Stimulated activated CD8-positive, alpha-beta memory T cell treated with anti-CD3 and anti-CD28 coated beads, Interleukin-4, amount 100 ng/mL, for 24 hours (primary cell): ENCODE data around the gene MRPS5.
"Not testable (repeated sequence)": the region's sequence is repeated elsewhere in the genome, so short reads cannot be mapped to it uniquely, and the experiment has no call there.

Experiments
- DNase-seq: peaks from one replicate; pipeline ENCODE4 v3.0.0-alpha.2; 2020; ENCODE audit warnings: low read depth

MRPS5 gene

GRCh38 chr2:95121407-95122196 lies at the start of gene MRPS5:
Gene MRPS5 (minus strand): TSS chr2:95121808. CDS start chr2:95121791, 17 bp downstream.
- peak; percentile 86 for DNase-seq

GRCh38 chr2:95166065-95166763 lies 44.6 kb upstream of the MRPS5 start:
- DNase-seq: no peak

GRCh38 chr2:95165371-95166064 lies 43.9 kb upstream of the MRPS5 start, which contains the start of gene ZNF2:
Gene ZNF2 (plus strand): TSS chr2:95165809. CDS start chr2:95176227, 10,418 bp downstream.
- peak; percentile 95 for DNase-seq

GRCh38 chr2:95165030-95165370 lies 43.4 kb upstream of the MRPS5 start:
- no peak for DNase-seq

GRCh38 chr2:95159690-95160449 lies 38.3 kb upstream of the MRPS5 start, which contains the start of gene ZNF514:
Gene ZNF514 (minus strand): TSS chr2:95159848. CDS start chr2:95153253, 6,595 bp downstream.
- peak; percentile 68 for DNase-seq

- DNase-seq: peak; percentile 16
These were observed 37.4 kb upstream of the MRPS5 start for GRCh38 chr2:95158891-95159619.

GRCh38 chr2:95158441-95158840 lies 36.8 kb upstream of the MRPS5 start:
- no peak for DNase-seq

GRCh38 chr2:95149397-95149984 lies 27.9 kb upstream of the MRPS5 start:
- no peak for DNase-seq

GRCh38 chr2:95143838-95144237 lies 22.2 kb upstream of the MRPS5 start:
- no peak for DNase-seq

- DNase-seq: no peak
These were observed 17.1 kb upstream of the MRPS5 start for GRCh38 chr2:95138702-95139101.

- no peak for DNase-seq
These were observed 566 bp upstream of the MRPS5 start for GRCh38 chr2:95122197-95122551.

- DNase-seq: no peak
These were observed 558 bp downstream of the MRPS5 start for GRCh38 chr2:95121093-95121406.

GRCh38 chr2:95115418-95115817 lies 6.2 kb downstream of the MRPS5 start:
- DNase-seq: peak; percentile 44

- DNase-seq: no peak
These were observed 8.1 kb downstream of the MRPS5 start for GRCh38 chr2:95113464-95113863.

GRCh38 chr2:95110395-95110794 lies 11.2 kb downstream of the MRPS5 start:
- DNase-seq: no peak

GRCh38 chr2:95109260-95109659 lies 12.3 kb downstream of the MRPS5 start:
- no peak for DNase-seq

GRCh38 chr2:95106081-95106480 lies 15.5 kb downstream of the MRPS5 start:
- DNase-seq: no peak

- DNase-seq: no peak
These were observed 17.0 kb downstream of the MRPS5 start for GRCh38 chr2:95104606-95105005.

GRCh38 chr2:95099910-95100309 lies 21.7 kb downstream of the MRPS5 start:
- DNase-seq: no peak

- not testable (repeated sequence) for DNase-seq
These were observed 23.3 kb downstream of the MRPS5 start for GRCh38 chr2:95098273-95098672.

- DNase-seq: no peak
These were observed 29.6 kb downstream of the MRPS5 start for GRCh38 chr2:95091885-95092555.
